ENCODE measurements around the gene CFAP65. TPM values are rescaled to one million over a fixed set of nuclear protein-coding genes. Genes with fewer than 3 reads are reported as not detected.

The CFAP65 gene
- total and polyA plus RNA-seq, 2 of the 13 experiments (the other 11 are each of a cell fraction or from before 2014, with no cell fraction given) = 0.05 TPM; not detected in 1

DNA sequence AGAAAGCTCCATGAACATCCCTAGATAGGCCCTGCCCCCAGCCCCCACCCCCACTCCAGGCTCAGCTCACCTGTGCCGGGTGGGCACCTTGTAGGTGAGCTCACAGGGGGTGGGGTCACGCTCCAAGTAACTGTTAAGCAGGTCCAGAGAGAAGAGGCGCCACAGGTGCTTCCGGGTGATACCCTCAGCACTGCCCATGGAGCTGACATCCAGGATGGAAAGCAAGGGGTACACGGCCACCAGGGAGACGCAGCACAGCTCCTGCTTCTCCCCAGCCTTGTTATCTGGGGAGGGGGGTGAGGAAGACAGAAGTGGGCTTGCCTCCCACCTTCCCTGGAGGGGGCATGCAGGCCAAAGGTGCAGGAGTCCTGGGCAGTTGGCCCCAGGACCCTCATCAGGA is 21.9 kb downstream of the CFAP65 start:
- intact Hi-C loops (cut with micrococcal nuclease; ENCODE audit: unreplicated experiment) = no loop called here
- Histone ChIP-seq H3K4me2 (ENCODE audit: low read depth, low read length) (no peak overlapping the region), H3K9ac (ENCODE audit: insufficient read depth, low read depth, low read length) (no peak overlapping the region), H3K27ac (ENCODE audit: extremely low read length, insufficient read depth, low read length) (no peak overlapping the region), H3K36me3 (replicated peaks in 1 of 2; ENCODE audit: control insufficient read depth in 1 of 2, insufficient read depth in 2 of 2, low read length in 2 of 2) (no peaks in the 10 kb centered on the region), H3K79me2 (ENCODE audit: insufficient read depth, low read length) (no peaks in the 10 kb centered on the region), H3K4me1 (ENCODE audit: insufficient read depth, low read length) (no peaks in the 10 kb centered on the region), H2AFZ (ENCODE audit: low read length) (no peak overlapping the region), H3K4me3 (replicated peaks in 1 of 3; ENCODE audit: insufficient read depth in 1 of 3, low read depth in 2 of 3, low read length in 3 of 3) (no peak overlapping the region), H3K27me3 (ENCODE audit: control insufficient read depth in 1 of 2, insufficient read depth in 2 of 2, low read length in 2 of 2) (peaks cover 39 to 88% of the 10 kb centered on the region in 2 experiments), H3K9me3 (ENCODE audit: low read length) (no peaks in the 10 kb centered on the region), H4K20me1 (ENCODE audit: insufficient read depth, low read length) (peaks cover 11% of the 10 kb centered on the region; the same call in 1 of the 2 replicates)
- in situ Hi-C loops (cut with HindIII; ENCODE audit: extremely low pct_ligation_motif_present, low pct_unique_long_range_greater_than_20kb) = no loop called here
- no peak for FAIRE-seq
- ChIA-PET POLR2A (no interaction called here), CTCF (ENCODE audit: low intra/inter-chr PET ratio, low total read pairs) (no interaction called here)
- 0% methylated on average over 2 of the region's 6 CpGs for WGBS (ENCODE audit: low lambda C conversion rate)
- ATAC-seq = no peak
- no peak for DNase-seq (ENCODE audit: low spot score)
- BruUV-seq (replicated peaks) = no TSS peak
- TF ChIP-seq, protein P1, sequence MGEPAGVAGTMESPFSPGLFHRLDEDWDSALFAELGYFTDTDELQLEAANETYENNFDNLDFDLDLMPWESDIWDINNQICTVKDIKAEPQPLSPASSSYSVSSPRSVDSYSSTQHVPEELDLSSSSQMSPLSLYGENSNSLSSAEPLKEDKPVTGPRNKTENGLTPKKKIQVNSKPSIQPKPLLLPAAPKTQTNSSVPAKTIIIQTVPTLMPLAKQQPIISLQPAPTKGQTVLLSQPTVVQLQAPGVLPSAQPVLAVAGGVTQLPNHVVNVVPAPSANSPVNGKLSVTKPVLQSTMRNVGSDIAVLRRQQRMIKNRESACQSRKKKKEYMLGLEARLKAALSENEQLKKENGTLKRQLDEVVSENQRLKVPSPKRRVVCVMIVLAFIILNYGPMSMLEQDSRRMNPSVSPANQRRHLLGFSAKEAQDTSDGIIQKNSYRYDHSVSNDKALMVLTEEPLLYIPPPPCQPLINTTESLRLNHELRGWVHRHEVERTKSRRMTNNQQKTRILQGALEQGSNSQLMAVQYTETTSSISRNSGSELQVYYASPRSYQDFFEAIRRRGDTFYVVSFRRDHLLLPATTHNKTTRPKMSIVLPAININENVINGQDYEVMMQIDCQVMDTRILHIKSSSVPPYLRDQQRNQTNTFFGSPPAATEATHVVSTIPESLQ (CRISPR knock-in tag; conservative IDR thresholded peaks at IDR 0.05) = no peak
- TF ChIP-seq MATR3 (CRISPR knock-in tag; IDR thresholded peaks at IDR 0.05) = no peak
- no peak for TF ChIP-seq ZNF570 (CRISPR knock-in tag; IDR thresholded peaks at IDR 0.05; ENCODE audit: borderline replicate concordance)
- no peak for TF ChIP-seq CC2D1A (CRISPR knock-in tag; IDR thresholded peaks at IDR 0.05)
- TF ChIP-seq, protein P2, sequence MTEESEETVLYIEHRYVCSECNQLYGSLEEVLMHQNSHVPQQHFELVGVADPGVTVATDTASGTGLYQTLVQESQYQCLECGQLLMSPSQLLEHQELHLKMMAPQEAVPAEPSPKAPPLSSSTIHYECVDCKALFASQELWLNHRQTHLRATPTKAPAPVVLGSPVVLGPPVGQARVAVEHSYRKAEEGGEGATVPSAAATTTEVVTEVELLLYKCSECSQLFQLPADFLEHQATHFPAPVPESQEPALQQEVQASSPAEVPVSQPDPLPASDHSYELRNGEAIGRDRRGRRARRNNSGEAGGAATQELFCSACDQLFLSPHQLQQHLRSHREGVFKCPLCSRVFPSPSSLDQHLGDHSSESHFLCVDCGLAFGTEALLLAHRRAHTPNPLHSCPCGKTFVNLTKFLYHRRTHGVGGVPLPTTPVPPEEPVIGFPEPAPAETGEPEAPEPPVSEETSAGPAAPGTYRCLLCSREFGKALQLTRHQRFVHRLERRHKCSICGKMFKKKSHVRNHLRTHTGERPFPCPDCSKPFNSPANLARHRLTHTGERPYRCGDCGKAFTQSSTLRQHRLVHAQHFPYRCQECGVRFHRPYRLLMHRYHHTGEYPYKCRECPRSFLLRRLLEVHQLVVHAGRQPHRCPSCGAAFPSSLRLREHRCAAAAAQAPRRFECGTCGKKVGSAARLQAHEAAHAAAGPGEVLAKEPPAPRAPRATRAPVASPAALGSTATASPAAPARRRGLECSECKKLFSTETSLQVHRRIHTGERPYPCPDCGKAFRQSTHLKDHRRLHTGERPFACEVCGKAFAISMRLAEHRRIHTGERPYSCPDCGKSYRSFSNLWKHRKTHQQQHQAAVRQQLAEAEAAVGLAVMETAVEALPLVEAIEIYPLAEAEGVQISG (CRISPR knock-in tag; IDR thresholded peaks at IDR 0.05) = no peak
- TF ChIP-seq ZNF205 (CRISPR knock-in tag; IDR thresholded peaks at IDR 0.05) = no peak
- TF ChIP-seq, protein P3, sequence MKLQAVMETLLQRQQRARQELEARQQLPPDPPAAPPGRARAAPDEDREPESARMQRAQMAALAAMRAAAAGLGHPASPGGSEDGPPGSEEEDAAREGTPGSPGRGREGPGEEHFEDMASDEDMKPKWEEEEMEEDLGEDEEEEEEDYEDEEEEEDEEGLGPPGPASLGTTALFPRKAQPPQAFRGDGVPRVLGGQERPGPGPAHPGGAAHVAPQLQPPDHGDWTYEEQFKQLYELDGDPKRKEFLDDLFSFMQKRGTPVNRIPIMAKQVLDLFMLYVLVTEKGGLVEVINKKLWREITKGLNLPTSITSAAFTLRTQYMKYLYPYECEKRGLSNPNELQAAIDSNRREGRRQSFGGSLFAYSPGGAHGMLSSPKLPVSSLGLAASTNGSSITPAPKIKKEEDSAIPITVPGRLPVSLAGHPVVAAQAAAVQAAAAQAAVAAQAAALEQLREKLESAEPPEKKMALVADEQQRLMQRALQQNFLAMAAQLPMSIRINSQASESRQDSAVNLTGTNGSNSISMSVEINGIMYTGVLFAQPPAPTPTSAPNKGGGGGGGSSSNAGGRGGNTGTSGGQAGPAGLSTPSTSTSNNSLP (IDR thresholded peaks at IDR 0.05; ENCODE audit: low read depth, low read length) = no peak
- TF ChIP-seq, protein P4, sequence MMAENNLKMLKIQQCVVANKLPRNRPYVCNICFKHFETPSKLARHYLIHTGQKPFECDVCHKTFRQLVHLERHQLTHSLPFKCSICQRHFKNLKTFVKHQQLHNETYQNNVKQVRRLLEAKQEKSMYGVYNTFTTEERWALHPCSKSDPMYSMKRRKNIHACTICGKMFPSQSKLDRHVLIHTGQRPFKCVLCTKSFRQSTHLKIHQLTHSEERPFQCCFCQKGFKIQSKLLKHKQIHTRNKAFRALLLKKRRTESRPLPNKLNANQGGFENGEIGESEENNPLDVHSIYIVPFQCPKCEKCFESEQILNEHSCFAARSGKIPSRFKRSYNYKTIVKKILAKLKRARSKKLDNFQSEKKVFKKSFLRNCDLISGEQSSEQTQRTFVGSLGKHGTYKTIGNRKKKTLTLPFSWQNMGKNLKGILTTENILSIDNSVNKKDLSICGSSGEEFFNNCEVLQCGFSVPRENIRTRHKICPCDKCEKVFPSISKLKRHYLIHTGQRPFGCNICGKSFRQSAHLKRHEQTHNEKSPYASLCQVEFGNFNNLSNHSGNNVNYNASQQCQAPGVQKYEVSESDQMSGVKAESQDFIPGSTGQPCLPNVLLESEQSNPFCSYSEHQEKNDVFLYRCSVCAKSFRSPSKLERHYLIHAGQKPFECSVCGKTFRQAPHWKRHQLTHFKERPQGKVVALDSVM (CRISPR knock-in tag; IDR thresholded peaks at IDR 0.05) = no peak
- no peak for TF ChIP-seq SATB2 (CRISPR knock-in tag; IDR thresholded peaks at IDR 0.05)
- no peak for TF ChIP-seq ETV6 (CRISPR knock-in tag; conservative IDR thresholded peaks at IDR 0.05)
- TF ChIP-seq, protein P5, sequence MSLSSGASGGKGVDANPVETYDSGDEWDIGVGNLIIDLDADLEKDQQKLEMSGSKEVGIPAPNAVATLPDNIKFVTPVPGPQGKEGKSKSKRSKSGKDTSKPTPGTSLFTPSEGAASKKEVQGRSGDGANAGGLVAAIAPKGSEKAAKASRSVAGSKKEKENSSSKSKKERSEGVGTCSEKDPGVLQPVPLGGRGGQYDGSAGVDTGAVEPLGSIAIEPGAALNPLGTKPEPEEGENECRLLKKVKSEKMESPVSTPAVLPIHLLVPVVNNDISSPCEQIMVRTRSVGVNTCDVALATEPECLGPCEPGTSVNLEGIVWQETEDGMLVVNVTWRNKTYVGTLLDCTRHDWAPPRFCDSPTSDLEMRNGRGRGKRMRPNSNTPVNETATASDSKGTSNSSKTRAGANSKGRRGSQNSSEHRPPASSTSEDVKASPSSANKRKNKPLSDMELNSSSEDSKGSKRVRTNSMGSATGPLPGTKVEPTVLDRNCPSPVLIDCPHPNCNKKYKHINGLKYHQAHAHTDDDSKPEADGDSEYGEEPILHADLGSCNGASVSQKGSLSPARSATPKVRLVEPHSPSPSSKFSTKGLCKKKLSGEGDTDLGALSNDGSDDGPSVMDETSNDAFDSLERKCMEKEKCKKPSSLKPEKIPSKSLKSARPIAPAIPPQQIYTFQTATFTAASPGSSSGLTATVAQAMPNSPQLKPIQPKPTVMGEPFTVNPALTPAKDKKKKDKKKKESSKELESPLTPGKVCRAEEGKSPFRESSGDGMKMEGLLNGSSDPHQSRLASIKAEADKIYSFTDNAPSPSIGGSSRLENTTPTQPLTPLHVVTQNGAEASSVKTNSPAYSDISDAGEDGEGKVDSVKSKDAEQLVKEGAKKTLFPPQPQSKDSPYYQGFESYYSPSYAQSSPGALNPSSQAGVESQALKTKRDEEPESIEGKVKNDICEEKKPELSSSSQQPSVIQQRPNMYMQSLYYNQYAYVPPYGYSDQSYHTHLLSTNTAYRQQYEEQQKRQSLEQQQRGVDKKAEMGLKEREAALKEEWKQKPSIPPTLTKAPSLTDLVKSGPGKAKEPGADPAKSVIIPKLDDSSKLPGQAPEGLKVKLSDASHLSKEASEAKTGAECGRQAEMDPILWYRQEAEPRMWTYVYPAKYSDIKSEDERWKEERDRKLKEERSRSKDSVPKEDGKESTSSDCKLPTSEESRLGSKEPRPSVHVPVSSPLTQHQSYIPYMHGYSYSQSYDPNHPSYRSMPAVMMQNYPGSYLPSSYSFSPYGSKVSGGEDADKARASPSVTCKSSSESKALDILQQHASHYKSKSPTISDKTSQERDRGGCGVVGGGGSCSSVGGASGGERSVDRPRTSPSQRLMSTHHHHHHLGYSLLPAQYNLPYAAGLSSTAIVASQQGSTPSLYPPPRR (CRISPR knock-in tag; IDR thresholded peaks at IDR 0.05; ENCODE audit: borderline replicate concordance) = no peak

Measured in HepG2 (cell line).